ENCODE data around the gene PPT2.
A peak's percentile ranks its signal among the peaks of the same experiment; 100 is the strongest.
"Not testable (repeated sequence)": the region's sequence is repeated elsewhere in the genome, so short reads cannot be mapped to it uniquely, and the experiment has no call there.

The PPT2 gene

GRCh38 chr6:32189742-32190053 lies 35.8 kb downstream of the PPT2 start:
- no peak for DNase-seq (ENCODE audit: low read depth)

- peak; percentile 71 for DNase-seq (ENCODE audit: low read depth)
Observed at GRCh38 chr6:32190054-32190851, 36.3 kb downstream of the PPT2 start, which contains the start of gene PBX2. Gene PBX2, minus strand, starts transcription at chr6:32190202. Its CDS starts 287 bp downstream, at chr6:32189915.

- no peak for DNase-seq (ENCODE audit: low read depth)
Observed at GRCh38 chr6:32190911-32191677, 37.2 kb downstream of the PPT2 start.

GRCh38 chr6:32191696-32192607 lies 38.0 kb downstream of the PPT2 start:
- no peak for DNase-seq (ENCODE audit: low read depth)

GRCh38 chr6:32192608-32193039 lies 38.7 kb downstream of the PPT2 start, which contains the start of gene GPSM3:
Gene GPSM3, minus strand, starts transcription at chr6:32192643. Its CDS starts 130 bp downstream, at chr6:32192513.
- peak; percentile 33 for DNase-seq (ENCODE audit: low read depth)

DNA sequence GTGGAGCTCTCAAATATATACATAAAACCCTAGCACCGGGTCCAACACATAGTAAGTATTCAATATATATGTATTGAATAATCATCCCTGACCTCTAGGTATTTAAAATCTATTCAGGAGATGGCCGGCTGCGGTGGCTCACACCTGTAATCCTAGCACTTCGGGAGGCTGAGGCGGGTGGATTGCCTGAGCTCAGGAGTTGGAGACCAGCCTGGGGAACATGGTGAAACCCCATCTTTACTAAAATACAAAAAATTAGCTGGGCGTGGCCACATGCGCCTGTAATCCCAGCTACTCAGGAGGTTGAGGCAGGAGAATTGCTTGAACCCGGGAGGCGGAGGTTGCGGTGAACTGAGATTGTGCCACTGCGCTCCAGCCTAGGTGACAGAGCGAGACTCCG lies 39.2 kb downstream of the PPT2 start:
- DNase-seq (ENCODE audit: low read depth), result not testable (repeated sequence)

DNA sequence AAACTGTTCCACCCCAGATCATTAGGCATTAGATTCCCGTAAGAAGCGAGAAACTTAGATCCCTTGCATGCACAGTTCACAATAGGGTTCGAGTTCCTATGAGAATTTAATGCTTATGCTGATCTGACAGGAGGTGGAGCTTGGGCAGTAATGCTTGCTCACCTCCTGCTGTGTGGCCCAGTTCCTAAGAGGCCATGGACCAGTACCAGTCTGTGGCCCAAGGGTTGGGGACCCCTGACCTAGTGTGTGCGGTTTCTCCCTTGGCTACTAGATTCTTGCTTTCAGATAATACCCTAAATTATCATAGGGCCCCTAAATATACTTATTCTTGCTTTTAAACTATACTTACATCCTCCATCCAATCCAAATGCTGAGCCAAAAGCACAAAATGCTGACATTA lies 40.4 kb downstream of the PPT2 start:
- no peak for DNase-seq (ENCODE audit: low read depth)

- DNase-seq (ENCODE audit: low read depth), result no peak
Observed at GRCh38 chr6:32194825-32195651, 41.1 kb downstream of the PPT2 start.

DNA sequence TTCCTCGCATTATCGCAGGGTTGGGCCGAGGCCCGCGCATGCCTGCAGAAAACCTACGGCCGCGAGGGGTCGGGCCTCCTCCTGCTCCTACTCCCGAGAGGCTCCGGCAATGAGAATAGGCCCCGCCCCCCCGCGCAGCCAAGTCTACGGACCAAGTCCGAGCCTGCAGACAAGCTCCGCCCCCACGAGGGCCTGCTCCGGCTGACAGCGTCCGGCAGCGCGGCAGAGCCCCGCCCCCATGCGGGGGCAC lies 41.6 kb downstream of the PPT2 start:
- DNase-seq (ENCODE audit: low read depth), result peak; percentile 100

GRCh38 chr6:32195902-32196681 lies 42.2 kb downstream of the PPT2 start:
- peak; percentile 46 for DNase-seq (ENCODE audit: low read depth)

- no peak for DNase-seq (ENCODE audit: low read depth)
Observed at GRCh38 chr6:32196682-32197616, 43.0 kb downstream of the PPT2 start.

DNA sequence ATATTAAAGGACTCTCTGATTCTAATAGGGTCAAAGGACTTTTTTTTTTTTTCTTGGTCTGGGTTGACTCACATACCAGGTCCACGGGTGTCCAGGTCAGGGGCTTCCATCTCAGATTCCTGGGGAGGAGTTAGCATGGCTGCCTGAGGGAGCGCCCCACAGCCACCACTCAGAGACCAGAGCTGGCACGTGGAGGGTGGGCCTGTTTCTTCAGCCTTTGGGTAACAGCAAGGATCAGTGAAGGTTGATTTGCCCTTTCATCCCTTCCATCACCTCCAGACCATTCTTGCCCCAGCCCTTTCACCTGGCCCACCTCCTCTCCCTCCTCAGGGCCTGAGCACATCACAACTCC lies 44.4 kb downstream of the PPT2 start:
- no peak for DNase-seq (ENCODE audit: low read depth)

- DNase-seq (ENCODE audit: low read depth), result no peak
Observed at GRCh38 chr6:32198866-32199265, 44.9 kb downstream of the PPT2 start.

DNA sequence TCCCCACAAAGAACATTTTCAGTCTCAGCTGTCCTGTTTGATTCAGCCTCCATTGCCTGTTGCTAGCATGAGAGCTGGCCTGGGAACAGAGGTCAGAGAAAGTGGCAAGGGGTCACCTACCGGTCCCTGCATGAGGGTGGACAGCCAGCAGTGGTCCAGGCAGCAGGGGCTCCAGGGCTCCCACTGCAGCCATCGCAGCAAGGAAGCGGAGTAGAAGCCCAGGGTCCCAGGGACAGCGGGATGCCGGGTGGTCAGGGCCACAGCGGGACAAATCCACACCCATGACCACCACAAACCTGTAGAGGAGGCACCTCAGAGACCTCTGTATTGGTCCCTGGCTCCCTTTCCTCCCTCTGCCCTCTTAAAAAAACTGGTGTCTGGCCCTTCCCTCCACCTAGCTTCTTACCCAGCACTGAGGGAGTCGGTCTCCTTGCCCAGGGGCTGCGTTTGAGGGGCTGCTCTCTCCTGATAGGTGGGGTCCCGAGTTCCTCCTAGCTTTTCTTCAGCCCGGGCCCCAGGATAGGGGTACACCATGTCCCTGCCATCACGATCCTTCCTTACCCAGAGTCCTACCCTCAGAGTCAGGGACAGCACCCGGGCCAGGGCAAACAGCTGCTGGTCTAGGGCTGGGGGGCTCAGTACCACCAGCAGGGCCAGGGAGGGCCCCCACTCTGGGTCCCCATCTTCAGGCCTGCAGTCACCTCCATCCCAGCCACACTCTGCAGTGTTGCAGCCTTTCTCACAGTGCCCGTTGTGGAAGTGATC lies 47.0 kb downstream of the PPT2 start:
- DNase-seq (ENCODE audit: low read depth), result no peak

DNA sequence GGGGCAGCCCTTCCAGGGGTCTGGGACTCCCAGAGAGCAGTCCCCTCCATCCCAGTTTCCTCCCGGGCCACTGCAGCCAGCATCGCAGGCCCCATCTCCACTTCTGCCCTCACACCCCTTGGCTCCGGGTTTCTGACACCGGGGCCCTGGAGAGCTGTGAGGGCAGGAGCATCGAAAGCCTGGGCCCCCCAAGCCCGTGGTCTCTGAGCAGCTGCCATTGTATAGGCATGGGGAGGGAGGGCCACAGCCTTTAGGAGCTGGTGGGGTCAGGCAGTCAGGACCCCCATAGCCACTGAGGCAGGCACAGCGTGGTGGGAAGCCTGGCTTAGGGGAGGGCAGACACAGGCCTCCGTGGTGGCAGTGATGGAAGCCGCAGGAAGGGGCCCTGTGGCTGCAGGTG lies 48.2 kb downstream of the PPT2 start:
- no peak for DNase-seq (ENCODE audit: low read depth)

DNA sequence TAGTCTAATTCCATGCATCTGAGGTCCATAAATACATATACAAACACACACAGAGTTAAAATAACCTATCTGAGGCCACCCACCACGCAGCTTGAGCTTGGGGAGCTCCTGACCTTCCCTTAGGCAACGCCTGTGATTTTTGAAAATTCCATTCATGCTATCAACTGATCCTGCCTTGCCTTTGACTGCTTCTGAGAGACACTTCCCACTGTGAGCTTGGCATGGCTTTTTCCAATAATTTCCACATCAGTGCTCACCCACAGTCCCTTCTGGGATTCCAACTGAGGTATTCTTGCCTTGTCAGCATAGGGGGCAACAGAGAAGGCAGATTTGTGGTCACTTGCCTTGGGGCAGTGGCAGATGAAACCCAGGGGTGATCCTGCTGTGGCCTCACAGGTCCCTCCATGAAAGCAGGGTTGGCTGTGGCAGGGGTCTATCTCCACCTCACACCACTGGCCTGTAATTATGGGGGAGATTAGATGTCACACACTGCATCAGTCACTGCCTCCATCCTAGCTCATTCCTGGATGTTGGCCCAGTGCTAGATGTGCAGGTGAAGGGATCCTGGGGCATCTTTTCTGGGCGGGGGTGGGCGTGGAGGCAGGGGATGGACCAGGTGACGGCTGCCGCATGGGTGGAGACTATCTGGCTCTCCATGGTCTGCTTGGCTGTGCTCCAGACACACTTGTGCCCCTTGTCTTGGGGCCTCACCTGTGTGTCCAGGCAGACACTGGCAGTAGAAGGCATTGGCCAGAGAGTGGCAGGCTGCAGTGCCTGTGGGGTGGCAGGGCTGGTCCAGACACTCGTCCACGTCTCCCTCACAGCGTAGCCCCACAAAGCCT lies 49.7 kb downstream of the PPT2 start:
- no peak for DNase-seq (ENCODE audit: low read depth)

GRCh38 chr6:32204268-32204715 lies 50.4 kb downstream of the PPT2 start:
- no peak for DNase-seq (ENCODE audit: low read depth)

- DNase-seq (ENCODE audit: low read depth), result no peak
Observed at GRCh38 chr6:32208996-32209395, 55.1 kb downstream of the PPT2 start.

All from activated T-helper 9 cell treated with anti-CD3 and anti-CD28 coated beads, Interleukin-2, amount 50 U/mL, for 16 hours (primary cell).